AG09309 (cell line): ENCODE data around the gene OR2L5.

ENCODE experiments used
- DNase-seq: peaks from one replicate; pipeline ENCODE4 v3.0.0-alpha.2; 2010; ENCODE audit warnings: low read depth
- H3K4me3 ChIP-seq: 2 replicates; pipeline ENCODE4 v1.5.1; 2011; ENCODE audit warnings: mild to moderate bottlenecking, low read depth, low read length, moderate library complexity; ENCODE audit not compliant: control insufficient read depth
- CTCF ChIP-seq: IDR thresholded peaks from 2 replicates; pipeline ENCODE4 v1.5.1; 2011; ENCODE audit warnings: mild to moderate bottlenecking, low read depth, low read length, inconsistent platforms; ENCODE audit not compliant: insufficient read depth, control insufficient read depth; ENCODE audit errors: missing control alignments

The OR2L5 gene

GRCh38 chr1:248013229-248013710, at the start of gene OR2L5:
OR2L5 (plus strand) TSS chr1:248013660; CDS start chr1:248021948, 8,288 bp downstream.
- H3K4me3 ChIP-seq = no peak within 1 kb of the TSS
- DNase-seq = no peak
- TF ChIP-seq CTCF = no peak

GRCh38 chr1:247964933-247965332, 48.5 kb upstream of the OR2L5 start, which contains the start of gene OR2AK2:
OR2AK2 (plus strand) TSS chr1:247965233; CDS start chr1:247965377, 144 bp downstream.
- no peak for DNase-seq
- no peak within 1 kb of the TSS for H3K4me3 ChIP-seq
- TF ChIP-seq CTCF = no peak

GRCh38 chr1:247966532-247967204, 46.8 kb upstream of the OR2L5 start:
- no peak for TF ChIP-seq CTCF
- H3K4me3 ChIP-seq = no peak overlapping the region
- no peak for DNase-seq

GRCh38 chr1:247992986-247993385, 20.5 kb upstream of the OR2L5 start:
- TF ChIP-seq CTCF = no peak
- no peak for DNase-seq

GRCh38 chr1:247998811-247999210, 14.6 kb upstream of the OR2L5 start:
- no peak for TF ChIP-seq CTCF
- DNase-seq = no peak
- no peak overlapping the region for H3K4me3 ChIP-seq

More at GRCh38 chr1:247992986-247993385, 20.5 kb upstream of the OR2L5 start:
- no peak overlapping the region for H3K4me3 ChIP-seq

- no peak for TF ChIP-seq CTCF
- no peak for DNase-seq
- H3K4me3 ChIP-seq = no peak overlapping the region
Observed at GRCh38 chr1:248000169-248000568, 13.3 kb upstream of the OR2L5 start.
